Trophoblast cell (in vitro differentiated cells and primary cell): ENCODE results near the gene SCGB1D1.

Source experiments
- DNase-seq, 2 donors: peaks; one replicate each; pipeline ENCODE4 v3.0.0-alpha.2; 2016
- H2AFZ ChIP-seq: 2 replicates; pipeline ENCODE4 v1.6.1; 2013; ENCODE audit warnings: low read length, moderate library complexity, mild to moderate bottlenecking; ENCODE audit not compliant: insufficient read depth, poor library complexity
- H2AK5ac ChIP-seq: 2 replicates; pipeline ENCODE4 v1.6.1; 2013; ENCODE audit warnings: mild to moderate bottlenecking, low read length
- H2BK120ac ChIP-seq: 2 replicates; pipeline ENCODE4 v1.6.1; 2013; ENCODE audit warnings: low read length, mild to moderate bottlenecking, moderate library complexity; ENCODE audit not compliant: insufficient read depth, poor library complexity
- H2BK12ac ChIP-seq: 2 replicates; pipeline ENCODE4 v1.6.1; 2013; ENCODE audit warnings: mild to moderate bottlenecking, low read length, moderate library complexity
- H2BK5ac ChIP-seq: 2 replicates; pipeline ENCODE4 v1.6.1; 2013; ENCODE audit warnings: low read length, low read depth, moderate library complexity, mild to moderate bottlenecking; ENCODE audit not compliant: poor library complexity
- H3K14ac ChIP-seq: 2 replicates; pipeline ENCODE4 v1.6.1; 2013; ENCODE audit warnings: mild to moderate bottlenecking, low read length
- H3K18ac ChIP-seq: 2 replicates; pipeline ENCODE4 v1.6.1; 2013; ENCODE audit warnings: mild to moderate bottlenecking, low read length
- H3K23ac ChIP-seq: 2 replicates; pipeline ENCODE4 v1.6.1; 2013; ENCODE audit warnings: low read length
- H3K27ac ChIP-seq: 2 replicates; pipeline ENCODE4 v1.5.1; 2013; ENCODE audit warnings: low read depth, mild to moderate bottlenecking, inconsistent platforms, low read length, moderate library complexity
- H3K27me3 ChIP-seq: 2 replicates; pipeline ENCODE4 v1.6.1; 2013; ENCODE audit warnings: inconsistent platforms, mild to moderate bottlenecking, low read length, moderate library complexity; ENCODE audit not compliant: insufficient read depth
- H3K36me3 ChIP-seq, 2 experiments: 1 replicate in 1 of 2; 2 replicates in 1 of 2; pipeline ENCODE4 v1.6.1; 2013; ENCODE audit warnings: low read length in 2 of 2, mild to moderate bottlenecking in 2 of 2, moderate library complexity in 1 of 2; ENCODE audit not compliant: insufficient read depth in 2 of 2, control insufficient read depth in 1 of 2
- H3K4ac ChIP-seq: 2 replicates; pipeline ENCODE4 v1.6.1; 2013; ENCODE audit warnings: low read depth, mild to moderate bottlenecking, low read length, moderate library complexity
- H3K4me1 ChIP-seq, 2 experiments: 1 replicate in 1 of 2; 2 replicates in 1 of 2; pipeline ENCODE4 v1.6.1; 2013; ENCODE audit warnings: low read length in 2 of 2, mild to moderate bottlenecking in 2 of 2, moderate library complexity in 1 of 2; ENCODE audit not compliant: insufficient read depth in 2 of 2, control insufficient read depth in 1 of 2
- H3K4me2 ChIP-seq: 2 replicates; pipeline ENCODE4 v1.6.1; 2013; ENCODE audit warnings: inconsistent platforms, mild to moderate bottlenecking, low read length, moderate library complexity
- H3K4me3 ChIP-seq: 2 replicates; pipeline ENCODE4 v1.5.1; 2013; ENCODE audit warnings: mild to moderate bottlenecking, low read depth, low read length, inconsistent platforms
- H3K79me1 ChIP-seq: one replicate; pipeline ENCODE4 v1.6.1; 2013; ENCODE audit warnings: low read length
- H3K79me2 ChIP-seq: 2 replicates; pipeline ENCODE4 v1.6.1; 2013; ENCODE audit warnings: low read length, mild to moderate bottlenecking; ENCODE audit not compliant: control insufficient read depth, insufficient read depth, poor library complexity
- H3K9ac ChIP-seq: 2 replicates; pipeline ENCODE4 v1.6.1; 2013; ENCODE audit warnings: mild to moderate bottlenecking, low read length
- H3K9me3 ChIP-seq: 2 replicates; pipeline ENCODE4 v1.6.1; 2013; ENCODE audit warnings: low read depth, mild to moderate bottlenecking, control low read depth, inconsistent platforms, low read length; ENCODE audit not compliant: insufficient read depth
- H4K12ac ChIP-seq: 2 replicates; pipeline ENCODE4 v1.6.1; 2013; ENCODE audit warnings: low read depth, mild to moderate bottlenecking, low read length, moderate library complexity
- H4K8ac ChIP-seq: 2 replicates; pipeline ENCODE4 v1.6.1; 2013; ENCODE audit warnings: low read depth, mild to moderate bottlenecking, low read length, moderate library complexity
- H4K91ac ChIP-seq: one replicate; pipeline ENCODE4 v1.6.1; 2013; ENCODE audit warnings: low read depth, mild to moderate bottlenecking, low read length, moderate library complexity
- WGBS: extraction: QIAGEN DNeasy Blood & Tissue Kit; methylation state at CpG from one replicate; pipeline ENCODE4 v1.1.7; 2013; ENCODE audit warnings: missing lambda C conversion rate; ENCODE audit not compliant: insufficient read length, insufficient coverage; ENCODE audit errors: extremely low coverage; 5-methylcytosine and 5-hydroxymethylcytosine counted together

SCGB1D1 gene

GRCh38 chr11:62169935-62170334 lies 20.1 kb upstream of the SCGB1D1 start:
- DNase-seq = peak in 1 of 2 donors; percentile 20
- H2BK12ac ChIP-seq = no peak overlapping the region
- no peak overlapping the region for H3K4me2 ChIP-seq
- H2BK120ac ChIP-seq = no peak overlapping the region
- no peak overlapping the region for H2AK5ac ChIP-seq
- H2AFZ ChIP-seq = no peak overlapping the region
- H3K27ac ChIP-seq = no peak overlapping the region
- no peak overlapping the region for H4K8ac ChIP-seq
- H3K9ac ChIP-seq = no peak overlapping the region
- no peak overlapping the region for H3K4me3 ChIP-seq
- no peak overlapping the region for H3K4ac ChIP-seq
- H2BK5ac ChIP-seq = no peak overlapping the region
- H4K12ac ChIP-seq = no peak overlapping the region
- no peaks in the 10 kb centered on the region for H3K36me3 ChIP-seq
- H3K18ac ChIP-seq = no peak overlapping the region
- H3K79me1 ChIP-seq = no peaks in the 10 kb centered on the region
- H4K91ac ChIP-seq = no peak overlapping the region
- no peaks in the 10 kb centered on the region for H3K4me1 ChIP-seq
- H3K9me3 ChIP-seq = no peaks in the 10 kb centered on the region
- no peak overlapping the region for H3K14ac ChIP-seq
- H3K27me3 ChIP-seq = no peaks in the 10 kb centered on the region
- no peak overlapping the region for H3K23ac ChIP-seq
- no CpG with 5 or more reads among the region's 1 CpG for WGBS
- H3K79me2 ChIP-seq = no peaks in the 10 kb centered on the region

GRCh38 chr11:62171261-62171723 lies 18.7 kb upstream of the SCGB1D1 start:
- Histone ChIP-seq H3K27me3 (no peaks in the 10 kb centered on the region), H4K91ac (no peak overlapping the region), H3K9ac (no peak overlapping the region), H2BK12ac (no peak overlapping the region), H3K23ac (no peak overlapping the region), H3K4me1 (no peaks in the 10 kb centered on the region), H3K79me2 (no peaks in the 10 kb centered on the region), H4K12ac (no peak overlapping the region), H3K4me3 (no peak overlapping the region), H2BK120ac (no peak overlapping the region), H3K36me3 (no peaks in the 10 kb centered on the region), H4K8ac (no peak overlapping the region), H3K79me1 (no peaks in the 10 kb centered on the region), H3K14ac (no peak overlapping the region), H2BK5ac (no peak overlapping the region), H2AK5ac (no peak overlapping the region), H3K18ac (no peak overlapping the region), H3K4ac (no peak overlapping the region), H3K27ac (no peak overlapping the region), H3K9me3 (no peaks in the 10 kb centered on the region), H3K4me2 (no peak overlapping the region), H2AFZ (no peak overlapping the region)
- WGBS = no CpG with 5 or more reads among the region's 14 CpGs
- DNase-seq = peak; percentile 82 to 96

GRCh38 chr11:62172294-62172693 lies 17.7 kb upstream of the SCGB1D1 start:
- H4K91ac ChIP-seq = no peak overlapping the region
- H3K27ac ChIP-seq = no peak overlapping the region
- no peak for DNase-seq
- no peaks in the 10 kb centered on the region for H3K4me1 ChIP-seq
- H3K23ac ChIP-seq = no peak overlapping the region
- no peak overlapping the region for H2BK5ac ChIP-seq
- H3K27me3 ChIP-seq = no peaks in the 10 kb centered on the region
- no peaks in the 10 kb centered on the region for H3K79me2 ChIP-seq
- no CpG with 5 or more reads among the region's 7 CpGs for WGBS
- no peak overlapping the region for H4K12ac ChIP-seq
- H3K14ac ChIP-seq = no peak overlapping the region
- no peak overlapping the region for H3K18ac ChIP-seq
- H3K79me1 ChIP-seq = no peaks in the 10 kb centered on the region
- H3K36me3 ChIP-seq = no peaks in the 10 kb centered on the region
- H3K9me3 ChIP-seq = no peaks in the 10 kb centered on the region
- no peak overlapping the region for H3K4me3 ChIP-seq
- no peak overlapping the region for H2BK12ac ChIP-seq
- H3K4me2 ChIP-seq = no peak overlapping the region
- no peak overlapping the region for H4K8ac ChIP-seq
- no peak overlapping the region for H2AK5ac ChIP-seq
- H2AFZ ChIP-seq = no peak overlapping the region
- no peak overlapping the region for H3K4ac ChIP-seq
- H2BK120ac ChIP-seq = no peak overlapping the region
- H3K9ac ChIP-seq = no peak overlapping the region

- H3K9me3 ChIP-seq = no peaks in the 10 kb centered on the region
- H3K14ac ChIP-seq = no peak overlapping the region
- no peak overlapping the region for H3K4me3 ChIP-seq
- no peak overlapping the region for H3K4ac ChIP-seq
- H3K4me1 ChIP-seq = no peaks in the 10 kb centered on the region
- DNase-seq = no peak
- no peaks in the 10 kb centered on the region for H3K36me3 ChIP-seq
- H3K23ac ChIP-seq = no peak overlapping the region
- no peak overlapping the region for H4K12ac ChIP-seq
- no peak overlapping the region for H2BK12ac ChIP-seq
- no peaks in the 10 kb centered on the region for H3K27me3 ChIP-seq
- no peak overlapping the region for H2BK120ac ChIP-seq
- no peak overlapping the region for H3K4me2 ChIP-seq
- H4K91ac ChIP-seq = no peak overlapping the region
- no peak overlapping the region for H2AFZ ChIP-seq
- no peak overlapping the region for H2AK5ac ChIP-seq
- H2BK5ac ChIP-seq = no peak overlapping the region
- no peaks in the 10 kb centered on the region for H3K79me1 ChIP-seq
- H3K27ac ChIP-seq = no peak overlapping the region
- no peaks in the 10 kb centered on the region for H3K79me2 ChIP-seq
- H3K18ac ChIP-seq = no peak overlapping the region
- H4K8ac ChIP-seq = no peak overlapping the region
- no CpG with 5 or more reads among the region's 3 CpGs for WGBS
- H3K9ac ChIP-seq = no peak overlapping the region
Measured at GRCh38 chr11:62176766-62177165, 13.2 kb upstream of the SCGB1D1 start.
